SK-N-SH treated with all-trans-retinoic acid at 6 μM for 48 hours (cell line): ENCODE data around the gene ESCO1.

Experiments used
- ATAC-seq: fragments of 200-7000 bp; cut with Tn5 transposase; 3 replicates; pipeline ENCODE4 v1.9.1; 2020; ENCODE audit warnings: mild to moderate bottlenecking, moderate library complexity
- ARNTL ChIP-seq: fragments of 450-650 bp; formaldehyde crosslinking; IDR thresholded peaks from 2 replicates; pipeline ENCODE4 v1.5.0; 2020; ENCODE audit warnings: low read depth, mild to moderate bottlenecking, moderate library complexity, borderline replicate concordance
- BACH2 ChIP-seq: fragments of 250-450 bp; sonication (Bioruptor Pico); IDR thresholded peaks from 2 replicates; pipeline ENCODE4 v1.9.0; 2021; ENCODE audit warnings: mild to moderate bottlenecking, borderline replicate concordance
- CREB5 ChIP-seq: fragments of 250-450 bp; sonication (Bioruptor Pico); IDR thresholded peaks from 2 replicates; pipeline ENCODE4 v1.5.1; 2020; ENCODE audit warnings: low read depth, mild to moderate bottlenecking, moderate library complexity
- CSDC2 ChIP-seq: fragments of 250-450 bp; sonication (Bioruptor Pico); IDR thresholded peaks from 2 replicates; pipeline ENCODE4 v1.5.0; 2020; ENCODE audit warnings: mild to moderate bottlenecking, moderate library complexity
- ESRRG ChIP-seq: fragments of 250-450 bp; sonication (Bioruptor Pico); IDR thresholded peaks from 2 replicates; pipeline ENCODE4 v1.6.1; 2021; ENCODE audit warnings: mild to moderate bottlenecking
- GLIS3 ChIP-seq: fragments of 250-450 bp; sonication (Bioruptor Pico); IDR thresholded peaks from 2 replicates; pipeline ENCODE4 v1.5.0; 2020; ENCODE audit warnings: mild to moderate bottlenecking, moderate library complexity
- OSR1 ChIP-seq: fragments of 250-450 bp; sonication (Bioruptor Pico); IDR thresholded peaks from 2 replicates; pipeline ENCODE4 v1.8.0; 2022; ENCODE audit warnings: moderate library complexity, mild to moderate bottlenecking, inconsistent platforms
- POU6F1 ChIP-seq: fragments of 250-450 bp; sonication (Bioruptor Pico); IDR thresholded peaks from 2 replicates; pipeline ENCODE4 v1.8.0; 2021; ENCODE audit warnings: low read depth, mild to moderate bottlenecking, moderate library complexity, borderline replicate concordance
- PPARA ChIP-seq: fragments of 250-450 bp; sonication (Bioruptor Pico); IDR thresholded peaks from 2 replicates; pipeline ENCODE4 v1.5.0; 2020; ENCODE audit warnings: mild to moderate bottlenecking, borderline replicate concordance
- SNAI2 ChIP-seq: fragments of 250-450 bp; sonication (Bioruptor Pico); IDR thresholded peaks from 2 replicates; pipeline ENCODE4 v1.5.0; 2020; ENCODE audit warnings: mild to moderate bottlenecking, moderate library complexity
- TOX ChIP-seq: fragments of 250-450 bp; sonication (Bioruptor Pico); IDR thresholded peaks from 2 replicates; pipeline ENCODE4 v1.8.0; 2021; ENCODE audit warnings: mild to moderate bottlenecking, moderate library complexity, borderline replicate concordance
- TSHZ2 ChIP-seq: fragments of 250-450 bp; sonication (Bioruptor Pico); IDR thresholded peaks from 2 replicates; pipeline ENCODE4 v1.5.0; 2020; ENCODE audit warnings: mild to moderate bottlenecking, moderate library complexity
- ZFP3 ChIP-seq: fragments of 250-450 bp; sonication (Bioruptor Pico); IDR thresholded peaks from 2 replicates; pipeline ENCODE4 v1.5.0; 2020; ENCODE audit warnings: mild to moderate bottlenecking, moderate library complexity
- ZNF565 ChIP-seq: fragments of 450-650 bp; formaldehyde crosslinking; conservative IDR thresholded peaks from 2 replicates; pipeline ENCODE4 v1.5.0; 2020; ENCODE audit warnings: low read depth, mild to moderate bottlenecking, moderate library complexity
- ZNF70 ChIP-seq: fragments of 450-650 bp; formaldehyde crosslinking; IDR thresholded peaks from 2 replicates; pipeline ENCODE4 v1.5.0; 2020; ENCODE audit warnings: mild to moderate bottlenecking, moderate library complexity
- ZNF8 ChIP-seq: fragments of 450-650 bp; formaldehyde crosslinking; IDR thresholded peaks from 2 replicates; pipeline ENCODE4 v1.5.0; 2020; ENCODE audit warnings: mild to moderate bottlenecking, moderate library complexity
- TF ChIP-seq, protein P1 (sequence below): fragments of 250-450 bp; sonication (Bioruptor Pico); IDR thresholded peaks from 2 replicates; pipeline ENCODE4 v1.5.1; 2021; ENCODE audit warnings: mild to moderate bottlenecking, moderate library complexity
- TF ChIP-seq, protein P2 (sequence below): fragments of 250-450 bp; sonication (Bioruptor Pico); IDR thresholded peaks from 2 replicates; pipeline ENCODE4 v1.8.0; 2020; ENCODE audit warnings: mild to moderate bottlenecking, moderate library complexity, borderline replicate concordance

ESCO1 gene

DNA sequence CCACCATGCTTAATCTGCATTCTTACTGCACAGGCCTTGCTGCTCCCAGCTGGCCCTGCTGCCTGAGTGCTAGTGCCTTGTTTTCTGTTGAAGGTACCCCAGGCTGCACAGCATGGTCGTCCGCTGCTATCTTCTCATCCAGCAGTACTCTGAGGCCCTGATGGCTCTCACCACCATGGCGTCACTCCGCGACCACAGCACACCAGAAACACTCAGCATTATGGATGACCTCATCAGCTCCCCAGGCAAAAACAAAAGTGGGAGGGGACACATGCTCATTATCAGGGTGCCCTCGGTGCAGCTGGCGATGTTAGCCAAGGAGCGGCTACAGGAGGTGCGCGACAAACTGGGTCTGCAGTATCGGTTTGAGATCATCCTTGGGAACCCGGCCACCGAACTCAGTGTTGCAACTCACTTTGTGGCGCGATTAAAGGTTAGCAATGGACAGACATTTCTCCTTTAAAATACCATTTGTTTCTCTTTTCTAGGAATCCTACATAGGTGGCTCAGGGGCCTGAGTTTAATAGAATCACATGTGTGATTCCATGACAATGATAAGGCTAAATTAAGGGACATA is 110.5 kb downstream of the ESCO1 start (continued):
- TF ChIP-seq, protein P1, sequence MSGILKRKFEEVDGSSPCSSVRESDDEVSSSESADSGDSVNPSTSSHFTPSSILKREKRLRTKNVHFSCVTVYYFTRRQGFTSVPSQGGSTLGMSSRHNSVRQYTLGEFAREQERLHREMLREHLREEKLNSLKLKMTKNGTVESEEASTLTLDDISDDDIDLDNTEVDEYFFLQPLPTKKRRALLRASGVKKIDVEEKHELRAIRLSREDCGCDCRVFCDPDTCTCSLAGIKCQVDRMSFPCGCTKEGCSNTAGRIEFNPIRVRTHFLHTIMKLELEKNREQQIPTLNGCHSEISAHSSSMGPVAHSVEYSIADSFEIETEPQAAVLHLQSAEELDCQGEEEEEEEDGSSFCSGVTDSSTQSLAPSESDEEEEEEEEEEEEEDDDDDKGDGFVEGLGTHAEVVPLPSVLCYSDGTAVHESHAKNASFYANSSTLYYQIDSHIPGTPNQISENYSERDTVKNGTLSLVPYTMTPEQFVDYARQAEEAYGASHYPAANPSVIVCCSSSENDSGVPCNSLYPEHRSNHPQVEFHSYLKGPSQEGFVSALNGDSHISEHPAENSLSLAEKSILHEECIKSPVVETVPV (CRISPR knock-in tag), result no peak
- TF ChIP-seq CSDC2 (CRISPR knock-in tag), result no peak
- TF ChIP-seq ZNF565 (CRISPR knock-in tag), result no peak
- TF ChIP-seq PPARA (CRISPR knock-in tag), result no peak
- TF ChIP-seq BACH2 (CRISPR knock-in tag), result no peak

- peak; percentile 96 for ATAC-seq
- no peak for TF ChIP-seq ZNF70 (CRISPR knock-in tag)
- no peak for TF ChIP-seq PPARA (CRISPR knock-in tag)
Measured at GRCh38 chr18:21489119-21489750, 111.3 kb downstream of the ESCO1 start.

GRCh38 chr18:21486905-21487437 is 113.5 kb downstream of the ESCO1 start:
- no peak for ATAC-seq
- TF ChIP-seq TSHZ2 (no peak), BACH2 (CRISPR knock-in tag) (no peak), OSR1 (CRISPR knock-in tag) (no peak), TOX (CRISPR knock-in tag) (no peak)

DNA sequence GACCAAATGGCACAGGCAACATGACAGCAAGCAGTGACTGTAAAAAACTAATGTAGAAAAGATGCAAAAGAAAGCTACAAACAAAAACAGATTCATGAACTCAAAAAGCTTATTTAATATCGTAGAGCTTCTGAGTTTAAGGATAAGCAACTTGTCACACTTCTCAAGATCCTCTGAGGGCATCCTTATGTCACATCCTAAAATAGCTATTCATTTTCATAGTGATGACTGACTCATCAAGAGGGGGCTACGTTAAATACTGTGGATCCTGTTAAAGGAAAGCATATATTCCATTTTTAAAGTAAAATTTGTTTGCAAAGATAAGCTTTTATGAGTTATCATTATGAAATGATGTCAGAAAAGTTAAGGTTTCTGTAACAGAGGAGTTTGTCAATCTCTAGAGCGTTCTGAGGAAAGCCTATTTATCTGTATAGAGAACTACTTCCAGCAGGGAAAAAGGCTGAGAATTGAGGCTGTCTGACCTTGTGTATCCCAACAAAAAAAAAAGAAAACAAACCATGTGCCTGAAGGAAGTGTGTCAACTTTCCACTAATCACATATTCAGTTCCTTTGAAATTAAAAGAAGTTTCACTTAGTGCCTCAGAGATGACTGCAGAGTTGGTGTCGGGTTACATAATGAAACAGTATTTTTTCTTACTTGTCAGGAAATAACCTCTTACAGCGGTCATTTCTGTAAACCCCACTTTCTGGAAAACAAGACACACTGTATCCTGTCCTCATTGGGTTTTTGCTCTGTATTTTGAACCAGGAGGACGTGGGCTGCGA is 115.5 kb downstream of the ESCO1 start:
- TF ChIP-seq POU6F1 (CRISPR knock-in tag) (no peak), SNAI2 (CRISPR knock-in tag) (no peak), OSR1 (CRISPR knock-in tag) (no peak), TSHZ2 (no peak), ZFP3 (CRISPR knock-in tag) (no peak), ZNF70 (CRISPR knock-in tag) (no peak), CSDC2 (CRISPR knock-in tag) (no peak), ARNTL (CRISPR knock-in tag) (no peak), ESRRG (no peak), ZNF8 (CRISPR knock-in tag) (no peak), PPARA (CRISPR knock-in tag) (no peak), GLIS3 (no peak), TOX (CRISPR knock-in tag) (no peak), CREB5 (CRISPR knock-in tag) (no peak)
- TF ChIP-seq, protein P2, sequence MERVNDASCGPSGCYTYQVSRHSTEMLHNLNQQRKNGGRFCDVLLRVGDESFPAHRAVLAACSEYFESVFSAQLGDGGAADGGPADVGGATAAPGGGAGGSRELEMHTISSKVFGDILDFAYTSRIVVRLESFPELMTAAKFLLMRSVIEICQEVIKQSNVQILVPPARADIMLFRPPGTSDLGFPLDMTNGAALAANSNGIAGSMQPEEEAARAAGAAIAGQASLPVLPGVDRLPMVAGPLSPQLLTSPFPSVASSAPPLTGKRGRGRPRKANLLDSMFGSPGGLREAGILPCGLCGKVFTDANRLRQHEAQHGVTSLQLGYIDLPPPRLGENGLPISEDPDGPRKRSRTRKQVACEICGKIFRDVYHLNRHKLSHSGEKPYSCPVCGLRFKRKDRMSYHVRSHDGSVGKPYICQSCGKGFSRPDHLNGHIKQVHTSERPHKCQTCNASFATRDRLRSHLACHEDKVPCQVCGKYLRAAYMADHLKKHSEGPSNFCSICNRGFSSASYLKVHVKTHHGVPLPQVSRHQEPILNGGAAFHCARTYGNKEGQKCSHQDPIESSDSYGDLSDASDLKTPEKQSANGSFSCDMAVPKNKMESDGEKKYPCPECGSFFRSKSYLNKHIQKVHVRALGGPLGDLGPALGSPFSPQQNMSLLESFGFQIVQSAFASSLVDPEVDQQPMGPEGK (CRISPR knock-in tag), result no peak
- peak; percentile 16; the same call in 1 of the 3 replicates for ATAC-seq
